Measurements from ENCODE around the gene USP35. TPM values are rescaled to one million over a fixed set of nuclear protein-coding genes. Genes with fewer than 3 reads are reported as not detected.

Gene USP35
- total and polyA plus RNA-seq, 2 donors (not counting 1 experiment from before 2014, with no cell fraction given), result 4.8 to 6.0 TPM

- Histone ChIP-seq H4K20me1 (ENCODE audit: control insufficient read depth, insufficient read depth, low read length, poor library complexity, severe bottlenecking) (no peaks in the 10 kb centered on the region), H3K27me3 (replicated peaks in 1 of 4; ENCODE audit: control extremely low read depth in 1 of 4, control insufficient read depth in 3 of 4, insufficient read depth in 4 of 4, low read length in 3 of 4) (no peaks in the 10 kb centered on the region), H3K4me2 (replicated peaks; ENCODE audit: low read depth, low read length, poor library complexity, severe bottlenecking) (no peak overlapping the region), H3K27ac (ENCODE audit: low read length in 2 of 2) (no peak overlapping the region), H3K9me3 (ENCODE audit: control extremely low read depth in 1 of 3, control insufficient read depth in 2 of 3, insufficient read depth in 1 of 3, low read length in 2 of 3) (no peaks in the 10 kb centered on the region), H2AFZ (ENCODE audit: insufficient read depth, low read depth, low read length, poor library complexity, severe bottlenecking) (no peak overlapping the region), H3K79me2 (ENCODE audit: control insufficient read depth, insufficient read depth, low read length) (peaks cover 3% of the 10 kb centered on the region), H3K36me3 (replicated peaks in 1 of 2; ENCODE audit: control extremely low read depth in 1 of 2, control insufficient read depth in 1 of 2, extremely low read depth in 1 of 2, insufficient read depth in 2 of 2, low read length in 1 of 2) (no peaks in the 10 kb centered on the region), H3K4me3 (ENCODE audit: control extremely low read depth in 1 of 5, extremely low read depth in 1 of 5, insufficient read depth in 1 of 5, low read depth in 2 of 5, low read length in 4 of 5) (no peak overlapping the region), H3K9ac (ENCODE audit: low read length) (no peak overlapping the region), H3K4me1 (ENCODE audit: control insufficient read depth in 2 of 2, insufficient read depth in 2 of 2, low read length in 2 of 2) (no peaks in the 10 kb centered on the region)
- H3K27me3 Mint-ChIP-seq, result no peaks in the 10 kb centered on the region
- ATAC-seq (ENCODE audit: low read depth), result no peak
- CTCF ChIA-PET, result interaction anchor here (0.9 to 1.7 kb wide), 3 partner anchors 8 to 85 kb away, joined by 3 to 6 read pairs (median 5); no protein-coding TSS in a partner anchor
- H3K4me3 Mint-ChIP-seq, result no peak overlapping the region
- no peaks in the 10 kb centered on the region for H3K9me3 Mint-ChIP-seq (ENCODE audit: insufficient read depth)
- intact Hi-C loops (cut with micrococcal nuclease), result no loop called here
- H3K27ac Mint-ChIP-seq, result no peak overlapping the region
- DNase-seq, result no peak
- no peaks in the 10 kb centered on the region for H3K4me1 Mint-ChIP-seq
- WGBS (ENCODE audit: insufficient coverage), result 99% methylated on average over 4 of the region's 5 CpGs
- TF ChIP-seq EZH2 (IDR thresholded peaks at IDR 0.05; ENCODE audit: borderline replicate concordance, insufficient read depth, low read depth, low read length, poor library complexity, severe bottlenecking) (no peak), CTCF (IDR thresholded peaks at IDR 0.05) (no peak)
- POLR2A ChIA-PET, result no interaction called here
These were observed 73.5 kb downstream of the USP35 start for GRCh38 chr11:78262238-78262637.

GRCh38 chr11:78262691-78263090 lies 74.0 kb downstream of the USP35 start:
- H3K4me3 ChIP-seq (ENCODE audit: control extremely low read depth in 1 of 5, extremely low read depth in 1 of 5, insufficient read depth in 1 of 5, low read depth in 2 of 5, low read length in 4 of 5), result no peak overlapping the region
- H3K4me1 Mint-ChIP-seq, result no peaks in the 10 kb centered on the region
- H3K4me3 Mint-ChIP-seq, result no peak overlapping the region
- no peak overlapping the region for H3K27ac ChIP-seq (ENCODE audit: low read length in 2 of 2)
- H3K36me3 ChIP-seq (replicated peaks in 1 of 2; ENCODE audit: control extremely low read depth in 1 of 2, control insufficient read depth in 1 of 2, extremely low read depth in 1 of 2, insufficient read depth in 2 of 2, low read length in 1 of 2), result no peaks in the 10 kb centered on the region
- no peak overlapping the region for H2AFZ ChIP-seq (ENCODE audit: insufficient read depth, low read depth, low read length, poor library complexity, severe bottlenecking)
- H3K79me2 ChIP-seq (ENCODE audit: control insufficient read depth, insufficient read depth, low read length), result peaks cover 3% of the 10 kb centered on the region
- intact Hi-C loops (cut with micrococcal nuclease), result no loop called here
- TF ChIP-seq CTCF (IDR thresholded peaks at IDR 0.05) (no peak), EZH2 (IDR thresholded peaks at IDR 0.05; ENCODE audit: borderline replicate concordance, insufficient read depth, low read depth, low read length, poor library complexity, severe bottlenecking) (no peak)
- H3K27ac Mint-ChIP-seq, result no peak overlapping the region
- no peaks in the 10 kb centered on the region for H3K9me3 ChIP-seq (ENCODE audit: control extremely low read depth in 1 of 3, control insufficient read depth in 2 of 3, insufficient read depth in 1 of 3, low read length in 2 of 3)
- H3K9me3 Mint-ChIP-seq (ENCODE audit: insufficient read depth), result no peaks in the 10 kb centered on the region
- H3K9ac ChIP-seq (ENCODE audit: low read length), result no peak overlapping the region
- POLR2A ChIA-PET, result no interaction called here
- ATAC-seq (ENCODE audit: low read depth) (no peak), DNase-seq (no peak)
- H3K4me2 ChIP-seq (replicated peaks; ENCODE audit: low read depth, low read length, poor library complexity, severe bottlenecking), result no peak overlapping the region
- no peaks in the 10 kb centered on the region for H3K27me3 Mint-ChIP-seq
- CTCF ChIA-PET, result interaction anchor here (1.7 kb wide), 1 partner anchor 34 kb away, joined by 5 read pairs; no protein-coding TSS in a partner anchor
- no peaks in the 10 kb centered on the region for H3K27me3 ChIP-seq (replicated peaks in 1 of 4; ENCODE audit: control extremely low read depth in 1 of 4, control insufficient read depth in 3 of 4, insufficient read depth in 4 of 4, low read length in 3 of 4)
- H4K20me1 ChIP-seq (ENCODE audit: control insufficient read depth, insufficient read depth, low read length, poor library complexity, severe bottlenecking), result no peaks in the 10 kb centered on the region
- H3K4me1 ChIP-seq (ENCODE audit: control insufficient read depth in 2 of 2, insufficient read depth in 2 of 2, low read length in 2 of 2), result no peaks in the 10 kb centered on the region

Other genes starting within 250 kb of the USP35 start
- 78.9 and 92.9 TPM in 2 replicates for gene INTS4, start 194.3 kb upstream of the USP35 start, total RNA-seq
- gene INTS4, start 194.3 kb upstream of the USP35 start, polyA plus RNA-seq, result 46.1 and 50.8 TPM in 2 replicates
- 0.24 TPM in 1 of 2 replicates, not detected in the other for gene KCTD14, start 165.6 kb upstream of the USP35 start, total RNA-seq
- 0.18 TPM in 1 of 2 replicates, not detected in the other for gene KCTD14, start 165.6 kb upstream of the USP35 start, polyA plus RNA-seq
- not detected in 2 replicates for gene THRSP, start 125.1 kb upstream of the USP35 start, total RNA-seq
- gene THRSP, start 125.1 kb upstream of the USP35 start, polyA plus RNA-seq, result not detected in 2 replicates
- 39.4 and 49.0 TPM in 2 replicates for gene NDUFC2, start 109.1 kb upstream of the USP35 start, total RNA-seq
- gene NDUFC2, start 109.1 kb upstream of the USP35 start, polyA plus RNA-seq, result 35.6 and 65.0 TPM in 2 replicates
- 28.5 and 35.3 TPM in 2 replicates for gene ALG8, start 49.3 kb upstream of the USP35 start, total RNA-seq
- 16.7 and 25.5 TPM in 2 replicates for gene ALG8, start 49.3 kb upstream of the USP35 start, polyA plus RNA-seq
- 6.3 and 8.0 TPM in 2 replicates for gene KCTD21, start 293 bp upstream of the USP35 start, total RNA-seq
- gene KCTD21, start 293 bp upstream of the USP35 start, polyA plus RNA-seq, result 2.1 and 4.3 TPM in 2 replicates
- gene GAB2, start 228.9 kb downstream of the USP35 start, total RNA-seq, result 85.9 and 89.9 TPM in 2 replicates
- gene GAB2, start 228.9 kb downstream of the USP35 start, polyA plus RNA-seq, result 5.8 and 7.7 TPM in 2 replicates